ENCODE measurements around the gene AMBP.

Gene AMBP

DNA sequence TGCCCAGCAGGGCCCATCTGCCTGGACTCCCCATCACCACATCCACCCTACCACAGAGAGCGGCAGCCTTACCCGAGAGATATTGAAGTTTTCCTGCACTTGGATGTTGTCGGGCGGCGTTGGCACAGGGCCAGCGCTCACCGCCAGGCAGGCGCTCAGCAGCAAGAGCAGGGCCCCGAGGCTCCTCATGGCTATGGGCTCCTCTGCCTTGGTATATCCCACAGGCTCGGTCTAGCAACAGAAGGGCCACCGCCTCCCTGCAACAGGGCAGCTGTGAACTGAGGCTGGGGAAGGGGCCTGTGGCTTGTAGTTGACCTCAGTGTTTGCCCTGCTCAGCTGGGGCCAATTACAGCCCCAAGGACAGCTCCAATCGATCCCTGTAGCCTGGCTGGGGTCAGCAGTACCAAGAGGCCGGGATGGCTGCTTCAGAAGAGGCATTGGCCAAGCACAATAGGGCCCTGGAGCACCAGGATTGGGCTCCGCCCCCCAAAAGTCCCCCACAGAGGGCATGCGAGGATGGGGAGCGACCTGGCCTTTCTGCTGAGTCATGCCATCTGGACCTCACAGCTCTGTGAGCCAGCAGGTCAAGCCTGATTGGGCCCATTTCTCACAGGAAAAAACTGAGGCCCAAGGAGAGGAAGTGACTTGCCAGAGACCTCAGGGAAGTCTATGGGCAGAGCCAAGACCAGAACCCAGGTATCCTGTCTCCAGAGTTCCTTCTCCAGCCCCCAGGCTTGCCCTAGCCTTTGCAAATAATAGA is at the start of gene AMBP:
Gene AMBP, minus strand, starts transcription at position 280 of the 760 bp plus-strand sequence. Its CDS starts 91 bp downstream, at position 189.
- DNase-seq (ENCODE audit: low read depth, low spot score) = no peak

DNA sequence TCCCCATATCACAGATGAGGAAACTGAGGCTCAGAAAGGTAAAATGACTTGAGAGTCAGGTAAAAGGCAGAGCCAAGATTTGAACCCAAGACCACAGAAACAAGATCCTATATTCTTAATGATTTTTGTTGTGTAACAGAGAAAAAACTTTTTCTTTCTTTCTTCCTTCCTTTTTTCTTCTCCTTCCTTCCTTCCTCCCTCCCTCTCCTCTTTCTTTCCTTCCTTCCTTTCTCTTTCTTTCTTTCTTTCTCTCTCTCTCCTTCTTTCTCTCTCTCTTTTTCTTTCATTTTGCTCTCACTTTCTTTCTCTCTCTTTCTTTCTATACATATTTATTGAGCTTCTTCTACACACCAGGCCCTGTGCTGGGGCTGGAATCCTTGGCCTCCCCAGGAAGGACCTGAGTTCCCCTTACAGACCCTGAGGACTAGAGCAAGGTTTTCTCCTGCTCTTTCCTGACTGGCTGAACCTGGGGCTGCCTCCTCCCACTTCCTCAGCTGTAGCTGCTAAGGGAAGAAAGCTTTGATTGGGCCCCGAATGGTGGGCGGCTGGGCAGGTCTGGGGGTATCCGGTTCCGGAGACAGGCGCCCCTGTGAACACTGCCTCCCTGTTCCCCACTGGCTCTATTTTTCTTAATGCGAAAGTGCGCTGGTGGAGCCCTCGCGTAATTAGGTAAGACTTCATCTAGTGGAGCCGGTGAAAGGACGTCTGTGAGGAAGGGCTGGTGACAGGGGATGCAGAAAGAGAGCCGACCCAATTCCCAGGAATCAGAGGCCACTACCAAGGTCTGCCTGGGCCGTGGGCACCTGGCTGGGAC is 48.4 kb upstream of the AMBP start:
- no peak for DNase-seq (ENCODE audit: low read depth, low spot score)

- no peak for DNase-seq (ENCODE audit: low read depth, low spot score)
Measured at GRCh38 chr9:114125476-114126013, 47.4 kb upstream of the AMBP start.

GRCh38 chr9:114124666-114125475 is 46.8 kb upstream of the AMBP start:
- no peak for DNase-seq (ENCODE audit: low read depth, low spot score)

- DNase-seq (ENCODE audit: low read depth, low spot score) = no peak
Measured at GRCh38 chr9:114124138-114124537, 46.0 kb upstream of the AMBP start.

GRCh38 chr9:114123031-114123977 is 45.2 kb upstream of the AMBP start:
- no peak for DNase-seq (ENCODE audit: low read depth, low spot score)

- no peak for DNase-seq (ENCODE audit: low read depth, low spot score)
Measured at GRCh38 chr9:114122136-114123027, 44.3 kb upstream of the AMBP start.

GRCh38 chr9:114121227-114122135 is 43.4 kb upstream of the AMBP start:
- DNase-seq (ENCODE audit: low read depth, low spot score) = no peak

DNA sequence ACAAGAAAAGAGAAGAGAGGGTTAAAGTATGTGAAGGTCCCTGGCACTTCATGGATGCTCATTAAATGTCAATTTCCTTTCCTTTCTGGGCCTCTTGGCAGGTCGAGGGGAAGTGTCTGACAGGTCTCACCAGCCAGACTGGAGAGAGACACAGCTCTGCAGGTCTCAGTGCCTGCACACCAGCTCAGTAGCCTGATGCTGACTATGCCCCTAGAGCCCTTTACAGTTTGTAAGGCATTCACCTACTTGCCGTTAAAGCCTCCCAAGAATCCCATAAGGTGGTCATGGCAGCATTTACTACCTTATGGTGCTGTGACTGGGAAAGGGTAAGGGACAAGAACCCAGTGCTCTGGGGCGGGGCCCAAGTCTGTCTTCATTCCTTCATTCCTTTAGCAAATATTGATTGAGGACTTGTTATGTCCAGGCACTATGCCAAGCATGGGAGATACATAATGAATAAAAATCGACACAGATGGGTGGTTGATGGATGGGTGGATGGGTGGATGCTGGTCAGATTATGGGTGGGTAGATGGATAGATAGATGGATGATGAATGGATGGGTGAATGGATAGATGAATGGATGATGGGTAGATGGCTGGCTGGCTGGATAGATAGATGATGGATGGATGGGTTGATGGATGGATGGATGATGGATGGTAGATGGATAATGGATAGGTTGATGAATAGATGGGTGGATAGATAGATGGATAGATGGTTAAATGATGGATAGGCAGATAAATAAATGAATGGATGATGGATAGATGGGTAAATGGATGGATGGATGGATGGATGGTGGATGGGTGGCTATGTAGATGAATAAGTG is 42.3 kb upstream of the AMBP start:
- DNase-seq (ENCODE audit: low read depth, low spot score) = no peak

DNA sequence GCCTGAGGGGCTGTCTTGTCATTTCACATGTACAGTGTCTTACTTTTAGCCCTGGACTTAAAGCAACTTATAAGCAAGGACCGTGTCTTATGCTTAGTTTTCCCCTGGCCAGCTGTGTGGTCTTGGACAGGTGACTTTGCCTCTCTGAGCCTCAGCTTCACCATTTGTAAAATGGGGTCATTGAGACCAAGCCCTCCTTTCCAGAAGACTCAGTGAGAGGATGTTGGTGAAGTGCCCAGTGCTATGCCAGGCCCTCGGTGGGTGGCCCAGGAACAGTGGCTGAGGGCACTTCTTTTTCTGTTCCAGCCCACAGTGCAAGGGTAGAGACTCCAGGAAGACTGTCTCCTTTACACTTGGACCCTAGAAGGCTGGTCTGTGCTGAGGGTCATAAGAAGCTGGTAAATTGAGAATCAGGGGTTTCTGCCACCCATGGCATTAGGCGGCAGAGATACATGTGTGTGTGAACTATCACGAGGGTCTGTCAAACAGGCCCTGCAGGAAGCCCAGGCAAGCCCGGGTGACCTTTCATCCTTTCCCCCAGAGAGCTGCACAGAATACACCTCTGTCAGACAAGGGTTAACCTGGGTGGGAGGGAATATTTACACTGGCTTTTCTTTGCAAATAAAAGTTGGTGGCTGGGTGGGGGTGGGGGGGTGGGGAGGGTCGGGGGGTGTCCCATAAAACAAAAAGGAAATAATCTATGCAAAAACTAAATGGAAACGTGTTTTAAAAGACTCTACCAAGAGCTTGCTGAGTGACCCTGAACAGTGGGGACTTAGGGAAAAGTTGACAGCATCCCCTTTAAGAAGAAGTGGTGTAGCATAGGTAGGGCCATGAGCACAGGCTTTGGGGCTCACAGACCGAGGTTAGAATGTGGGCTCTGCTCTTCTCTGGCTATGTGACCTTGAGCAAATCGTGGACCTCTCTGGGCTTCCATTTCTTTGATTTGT is 41.4 kb upstream of the AMBP start:
- no peak for DNase-seq (ENCODE audit: low read depth, low spot score)

GRCh38 chr9:114117996-114118830 is 40.1 kb upstream of the AMBP start:
- no peak for DNase-seq (ENCODE audit: low read depth, low spot score)

DNA sequence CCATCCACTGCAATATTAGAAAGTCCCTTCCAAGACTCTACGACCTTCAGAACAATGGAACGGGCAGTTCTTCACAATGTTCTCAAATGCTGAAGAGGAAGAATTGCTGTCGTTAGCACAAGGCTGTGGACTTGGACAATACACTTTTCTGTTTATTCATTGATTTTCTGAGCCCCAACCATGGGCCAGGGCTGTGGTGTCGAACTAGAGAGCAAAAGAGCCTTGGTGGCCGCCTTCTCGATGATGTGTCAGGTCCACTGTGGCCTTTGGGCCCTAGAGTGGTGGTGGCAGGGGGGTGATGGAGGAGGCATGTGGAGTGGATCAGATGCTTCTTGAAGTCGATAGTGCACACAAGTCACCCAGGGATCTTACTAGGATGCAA is 39.5 kb upstream of the AMBP start:
- DNase-seq (ENCODE audit: low read depth, low spot score) = no peak

GRCh38 chr9:114116126-114116747 is 38.1 kb upstream of the AMBP start:
- DNase-seq (ENCODE audit: low read depth, low spot score) = peak; percentile 25

DNA sequence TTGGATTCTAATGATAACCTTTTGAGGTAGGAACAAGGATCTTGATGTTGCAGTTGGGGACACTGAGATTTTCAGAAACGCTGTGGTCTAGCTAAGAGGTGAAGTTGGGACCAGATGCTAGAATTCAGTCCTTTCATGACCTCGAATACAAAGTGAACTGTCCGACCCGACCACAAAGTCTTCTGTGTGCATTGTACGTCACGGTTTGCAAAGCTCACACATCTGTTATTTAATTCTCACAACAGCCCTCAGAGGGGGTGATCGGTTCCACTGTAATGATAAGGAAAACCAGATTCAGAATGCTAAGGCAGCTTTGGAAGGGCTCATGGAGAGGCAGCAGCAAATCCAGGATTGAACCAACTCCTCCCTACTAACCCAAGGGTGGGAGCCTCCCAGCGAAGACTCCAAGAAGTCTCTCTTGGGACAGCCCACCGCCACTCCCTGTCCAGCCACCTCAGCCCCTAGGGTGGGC is 37.6 kb upstream of the AMBP start:
- DNase-seq (ENCODE audit: low read depth, low spot score) = no peak

DNA sequence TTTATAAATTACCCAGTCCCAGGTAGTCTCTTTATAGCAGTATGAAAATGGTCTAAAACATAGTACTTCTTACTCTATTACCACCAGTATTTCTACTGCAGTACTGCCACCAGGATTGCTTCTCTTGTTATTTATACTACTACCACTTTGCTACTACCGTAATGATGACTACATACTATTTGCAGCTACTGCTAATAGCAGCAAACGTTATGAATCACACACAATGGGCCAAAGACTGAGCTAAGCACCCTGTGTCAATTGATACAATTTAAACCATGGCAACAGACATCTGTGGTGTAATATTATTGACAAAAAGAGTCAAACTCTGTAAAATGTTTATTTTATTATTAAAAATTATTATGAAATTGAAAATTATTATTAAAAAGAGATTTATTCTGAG is 36.3 kb upstream of the AMBP start:
- DNase-seq (ENCODE audit: low read depth, low spot score) = no peak
